H9 (cell line): Measurements from ENCODE around the gene XRRA1. TPM values are rescaled to one million over a fixed set of nuclear protein-coding genes. Genes with fewer than 3 reads are reported as not detected.

Source experiments
- DNase-seq: peaks from one replicate; pipeline ENCODE4 v3.0.0-alpha.2; 2017
- H2AFZ ChIP-seq: one replicate; pipeline ENCODE4 v1.6.1; 2013; ENCODE audit warnings: mild to moderate bottlenecking, low read length, control low read depth, moderate library complexity
- H2AK5ac ChIP-seq: 2 replicates; pipeline ENCODE4 v1.6.1; 2013; ENCODE audit warnings: low read length, control low read depth, mixed read lengths; ENCODE audit not compliant: insufficient read length
- H2BK120ac ChIP-seq: one replicate; pipeline ENCODE4 v1.6.1; 2013; ENCODE audit warnings: low read depth, mild to moderate bottlenecking, low read length, control low read depth, inconsistent platforms; ENCODE audit not compliant: poor library complexity, severe bottlenecking
- H2BK12ac ChIP-seq: 2 replicates; pipeline ENCODE4 v1.6.1; 2013; ENCODE audit warnings: low read length, control low read depth, mixed read lengths, low read depth; ENCODE audit not compliant: insufficient read length
- H2BK15ac ChIP-seq: 2 replicates; pipeline ENCODE4 v1.6.1; 2013; ENCODE audit warnings: low read depth, low read length, control low read depth
- H2BK20ac ChIP-seq: one replicate; pipeline ENCODE4 v1.6.1; 2013; ENCODE audit warnings: low read depth, mild to moderate bottlenecking, low read length, control low read depth, inconsistent platforms; ENCODE audit not compliant: poor library complexity, severe bottlenecking
- H2BK5ac ChIP-seq: 2 replicates; pipeline ENCODE4 v1.6.1; 2013; ENCODE audit warnings: low read length, control low read depth, mixed read lengths; ENCODE audit not compliant: insufficient read length
- H3K14ac ChIP-seq: 2 replicates; pipeline ENCODE4 v1.6.1; 2013; ENCODE audit warnings: low read length, control low read depth; ENCODE audit not compliant: insufficient read depth
- H3K18ac ChIP-seq: 2 replicates; pipeline ENCODE4 v1.6.1; 2013; ENCODE audit warnings: low read depth, mild to moderate bottlenecking, mixed read lengths, low read length, control low read depth; ENCODE audit not compliant: insufficient read length
- H3K23ac ChIP-seq: 2 replicates; pipeline ENCODE4 v1.6.1; 2013; ENCODE audit warnings: low read length, control low read depth, mixed read lengths, low read depth; ENCODE audit not compliant: insufficient read length
- H3K23me2 ChIP-seq: 2 replicates; pipeline ENCODE4 v1.6.1; 2013; ENCODE audit warnings: low read depth, mild to moderate bottlenecking, mixed read lengths, low read length, control low read depth; ENCODE audit not compliant: insufficient read length, poor library complexity, severe bottlenecking
- H3K27ac ChIP-seq: 2 replicates; pipeline ENCODE4 v1.5.1; 2013; ENCODE audit warnings: low read length, control low read depth, mixed read lengths, low read depth; ENCODE audit not compliant: insufficient read length
- H3K27me3 ChIP-seq: 2 replicates; pipeline ENCODE4 v1.6.1; 2013; ENCODE audit warnings: low read length, control low read depth, inconsistent platforms; ENCODE audit not compliant: insufficient read depth
- H3K4ac ChIP-seq: 2 replicates; pipeline ENCODE4 v1.6.1; 2013; ENCODE audit warnings: low read depth, mild to moderate bottlenecking, control low read depth, inconsistent platforms, low read length, moderate library complexity
- H3K4me1 ChIP-seq: 2 replicates; pipeline ENCODE4 v1.6.1; 2013; ENCODE audit warnings: low read length, control low read depth, inconsistent platforms; ENCODE audit not compliant: insufficient read depth
- H3K4me2 ChIP-seq: 2 replicates; pipeline ENCODE4 v1.6.1; 2013; ENCODE audit warnings: low read length, control low read depth, mixed read lengths; ENCODE audit not compliant: insufficient read length, insufficient read depth
- H3K56ac ChIP-seq: 2 replicates; pipeline ENCODE4 v1.6.1; 2013; ENCODE audit warnings: low read depth, mild to moderate bottlenecking, mixed read lengths, low read length, control low read depth; ENCODE audit not compliant: insufficient read length
- H3K79me1 ChIP-seq: 2 replicates; pipeline ENCODE4 v1.6.1; 2013; ENCODE audit warnings: low read depth, mild to moderate bottlenecking, moderate library complexity, low read length, control low read depth, inconsistent platforms; ENCODE audit not compliant: insufficient read depth, poor library complexity, severe bottlenecking
- H3K79me2 ChIP-seq: 2 replicates; pipeline ENCODE4 v1.6.1; 2013; ENCODE audit warnings: low read length, control low read depth, inconsistent platforms; ENCODE audit not compliant: insufficient read depth
- H3K9ac ChIP-seq: 2 replicates; pipeline ENCODE4 v1.6.1; 2013; ENCODE audit warnings: low read length, control low read depth, mixed read lengths; ENCODE audit not compliant: insufficient read length; ENCODE audit errors: extremely low read depth
- H3K9me3 ChIP-seq: one replicate; pipeline ENCODE4 v1.6.1; 2013; ENCODE audit warnings: low read depth, low read length, inconsistent platforms; ENCODE audit not compliant: control insufficient read depth
- H3T11ph ChIP-seq: one replicate; pipeline ENCODE4 v1.6.1; 2013; ENCODE audit warnings: mild to moderate bottlenecking, low read length, control low read depth, inconsistent platforms
- H4K20me1 ChIP-seq: one replicate; pipeline ENCODE4 v1.6.1; 2013; ENCODE audit not compliant: control insufficient read depth, insufficient read length, insufficient read depth
- H4K5ac ChIP-seq: 2 replicates; pipeline ENCODE4 v1.6.1; 2013; ENCODE audit warnings: low read depth, mild to moderate bottlenecking, mixed read lengths, low read length, control low read depth; ENCODE audit not compliant: insufficient read length
- H4K8ac ChIP-seq: replicated peaks from 2 replicates; pipeline ENCODE4 v1.6.1; 2013; ENCODE audit warnings: low read length, control low read depth, mixed read lengths, low read depth; ENCODE audit not compliant: insufficient read length
- H4K91ac ChIP-seq: 2 replicates; pipeline ENCODE4 v1.6.1; 2013; ENCODE audit warnings: low read depth, mild to moderate bottlenecking, moderate library complexity, mixed read lengths, low read length, control low read depth; ENCODE audit not compliant: insufficient read length
- H3K27ac Mint-ChIP-seq, 3 experiments: 2 replicates in 2 of 3; 3 replicates in 1 of 3; pipeline ENCODE4 v1.8.0; 2020 to 2021; ENCODE audit warnings: mixed read lengths in 3 of 3, mild to moderate bottlenecking in 1 of 3, moderate library complexity in 1 of 3
- H3K27me3 Mint-ChIP-seq: 2 replicates; pipeline ENCODE4 v1.8.0; 2021; ENCODE audit warnings: low read depth, mild to moderate bottlenecking, moderate library complexity, mixed read lengths
- H3K36me3 Mint-ChIP-seq, 3 experiments: 2 replicates in 2 of 3; 3 replicates in 1 of 3; pipeline ENCODE4 v1.8.0; 2020 to 2021; ENCODE audit warnings: low read depth in 3 of 3, mixed read lengths in 3 of 3; ENCODE audit not compliant: insufficient read depth in 1 of 3
- H3K4me1 Mint-ChIP-seq, 2 experiments: 2 replicates each; pipeline ENCODE4 v1.8.0; 2020; ENCODE audit warnings: mixed read lengths in 2 of 2
- H3K4me3 Mint-ChIP-seq, 2 experiments: 2 replicates in 1 of 2; 3 replicates in 1 of 2; pipeline ENCODE4 v1.8.0; 2020 to 2021; ENCODE audit warnings: mild to moderate bottlenecking in 2 of 2, mixed read lengths in 2 of 2, moderate library complexity in 1 of 2
- H3K9me3 Mint-ChIP-seq, 2 experiments: 2 replicates in 1 of 2; 3 replicates in 1 of 2; pipeline ENCODE4 v1.8.0; 2020; ENCODE audit warnings: mild to moderate bottlenecking in 2 of 2, mixed read lengths in 2 of 2, moderate library complexity in 1 of 2
- CTCF ChIP-seq: fragments of 200-600 bp; sonication (generic); conservative IDR thresholded peaks from 3 replicates; pipeline ENCODE4 v1.8.0; 2021; ENCODE audit warnings: antibody characterized with exemption, mild to moderate bottlenecking
- WGBS: extraction: QIAGEN DNeasy Blood & Tissue Kit; methylation state at CpG from one replicate; pipeline ENCODE4 v1.1.7; 2013; ENCODE audit warnings: missing lambda C conversion rate, low lambda C conversion rate, mixed read lengths; ENCODE audit not compliant: insufficient read length; ENCODE audit errors: extremely low coverage; 5-methylcytosine and 5-hydroxymethylcytosine counted together
- total RNA-seq: library from RNA; stranded (reverse); gene quantifications from 2 replicates; pipeline ENCODE4 v1.2.1, GENCODE V29; 2021

The XRRA1 gene
- total RNA-seq, 1 experiment from 2014 or later, result 4.5 TPM

DNA sequence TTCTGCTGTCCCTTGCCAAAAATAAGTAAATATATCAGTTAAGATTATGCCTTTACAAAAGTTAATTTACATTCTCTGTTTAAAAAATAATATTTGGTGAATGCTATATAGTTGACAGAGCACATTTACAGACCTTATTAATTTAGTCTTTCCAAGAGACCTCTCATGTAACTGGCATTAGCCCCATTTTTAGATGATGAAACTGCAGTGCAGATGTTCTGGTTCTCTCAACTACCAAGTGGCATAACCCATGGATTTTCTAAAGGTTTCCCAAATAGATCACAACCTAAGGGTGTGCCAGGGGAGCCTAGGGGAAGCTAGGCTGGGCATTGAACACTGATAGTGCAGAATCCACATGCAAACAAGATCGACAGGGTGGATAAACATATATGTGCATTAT, 111.7 kb downstream of the XRRA1 start:
- Histone ChIP-seq H3K56ac (no peak overlapping the region), H2BK15ac (no peak overlapping the region), H2AK5ac (no peak overlapping the region), H2BK5ac (no peak overlapping the region), H3K9ac (no peak overlapping the region), H3K79me1 (no peaks in the 10 kb centered on the region), H3K79me2 (no peaks in the 10 kb centered on the region), H3K27ac (no peak overlapping the region), H2BK12ac (no peak overlapping the region), H4K5ac (no peak overlapping the region), H2BK120ac (no peak overlapping the region), H3K4ac (no peak overlapping the region), H3K23ac (no peak overlapping the region), H3K4me2 (no peak overlapping the region), H4K91ac (no peak overlapping the region), H3K23me2 (no peaks in the 10 kb centered on the region), H2AFZ (no peak overlapping the region), H3K27me3 (no peaks in the 10 kb centered on the region), H4K8ac (no peak overlapping the region), H3K4me1 (no peaks in the 10 kb centered on the region), H3T11ph (no peak overlapping the region), H2BK20ac (no peak overlapping the region), H4K20me1 (no peaks in the 10 kb centered on the region), H3K9me3 (no peaks in the 10 kb centered on the region), H3K14ac (no peak overlapping the region), H3K18ac (no peak overlapping the region)
- no peak for TF ChIP-seq CTCF
- Mint-ChIP-seq H3K4me1 (peaks cover 6 to 11% of the 10 kb centered on the region in 2 experiments; a peak in 3 of 4 replicates), H3K27me3 (no peaks in the 10 kb centered on the region), H3K4me3 (no peak overlapping the region), H3K27ac (no peak overlapping the region), H3K36me3 (peaks cover 15 to 24% (median 22%) of the 10 kb centered on the region in 3 experiments; a peak in 6 of 7 replicates), H3K9me3 (no peaks in the 10 kb centered on the region)
- no peak for DNase-seq
- WGBS, result no CpG with 5 or more reads among the region's 1 CpG
